Ovary (tissue), 3 donors: ENCODE measurements around the gene MYH11.

Source experiments
- CTCF ChIP-seq, 3 donors: fragments of 450-650 bp in 2 of 3; fragments of 200-600 bp in 1 of 3; IDR thresholded peaks; one replicate each; pipeline versions ENCODE4 v1.5.1 to v1.8.0; 2016 to 2022; ENCODE audit warnings: antibody characterized with exemption in 3 of 3, mild to moderate bottlenecking in 1 of 3
- EP300 ChIP-seq: sonication (generic); formaldehyde crosslinking; IDR thresholded peaks from one replicate; pipeline ENCODE4 v1.6.1; 2017; ENCODE audit warnings: antibody characterized with exemption
- donor health status: DM: no; HTN: no; CAD: no.

DNA sequence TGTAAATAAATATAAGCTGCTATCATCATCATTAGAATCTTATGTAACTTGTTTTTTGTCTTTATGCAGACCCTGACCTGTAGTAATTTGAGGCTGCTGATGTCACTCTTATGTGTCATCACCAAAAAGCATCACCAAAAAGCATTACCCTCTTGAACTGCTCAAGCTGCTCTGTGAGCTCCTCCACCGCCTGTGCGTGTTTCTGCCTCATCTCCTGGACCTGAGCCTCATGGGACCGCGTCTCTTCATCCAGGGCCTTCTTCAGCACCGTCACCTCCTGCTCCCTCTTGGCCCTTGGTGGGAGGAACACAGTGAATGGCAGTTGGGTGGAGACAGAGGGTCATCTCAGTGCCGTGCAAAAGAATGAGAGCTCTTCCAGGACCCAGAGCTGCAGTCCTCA, 124.4 kb downstream of the MYH11 start:
- TF ChIP-seq CTCF (IDR thresholded peaks at IDR 0.05), result no peak
- TF ChIP-seq EP300, result no peak
